NB4 (cell line): ENCODE measurements around the gene COBL.

Source experiments
- POLR2A ChIP-seq: IDR thresholded peaks from 2 replicates; pipeline ENCODE4 v1.6.1; 2011; ENCODE audit warnings: mild to moderate bottlenecking; ENCODE audit not compliant: insufficient read length; ENCODE audit errors: extremely low read depth
- TF ChIP-seq, protein P1 (sequence below): IDR thresholded peaks from one replicate; pipeline ENCODE4 v1.5.1; 2012; ENCODE audit warnings: low read depth, low read length

DNA sequence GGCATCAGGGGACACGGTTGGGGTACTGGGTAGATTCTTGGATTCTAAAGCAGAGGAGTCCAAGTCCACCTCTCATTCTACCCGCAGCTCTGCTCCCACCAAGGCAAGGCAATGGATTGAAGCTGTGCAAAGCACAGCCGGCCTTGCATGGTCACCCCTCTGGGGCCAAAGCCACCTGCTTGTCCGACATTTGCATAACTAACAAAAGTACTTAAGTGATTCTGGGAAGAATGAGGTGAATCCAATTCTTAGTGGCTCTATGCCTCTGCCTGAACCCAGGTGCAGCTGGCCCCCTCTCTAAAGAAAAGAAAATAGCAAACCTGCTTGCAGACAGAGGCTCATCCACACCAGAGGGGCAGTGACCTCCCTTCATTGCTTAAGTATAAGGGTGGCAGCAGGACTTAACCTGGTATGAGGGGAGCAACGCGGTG, 10.7 kb upstream of the COBL start:
- TF ChIP-seq POLR2A = no peak
- TF ChIP-seq, protein P1, sequence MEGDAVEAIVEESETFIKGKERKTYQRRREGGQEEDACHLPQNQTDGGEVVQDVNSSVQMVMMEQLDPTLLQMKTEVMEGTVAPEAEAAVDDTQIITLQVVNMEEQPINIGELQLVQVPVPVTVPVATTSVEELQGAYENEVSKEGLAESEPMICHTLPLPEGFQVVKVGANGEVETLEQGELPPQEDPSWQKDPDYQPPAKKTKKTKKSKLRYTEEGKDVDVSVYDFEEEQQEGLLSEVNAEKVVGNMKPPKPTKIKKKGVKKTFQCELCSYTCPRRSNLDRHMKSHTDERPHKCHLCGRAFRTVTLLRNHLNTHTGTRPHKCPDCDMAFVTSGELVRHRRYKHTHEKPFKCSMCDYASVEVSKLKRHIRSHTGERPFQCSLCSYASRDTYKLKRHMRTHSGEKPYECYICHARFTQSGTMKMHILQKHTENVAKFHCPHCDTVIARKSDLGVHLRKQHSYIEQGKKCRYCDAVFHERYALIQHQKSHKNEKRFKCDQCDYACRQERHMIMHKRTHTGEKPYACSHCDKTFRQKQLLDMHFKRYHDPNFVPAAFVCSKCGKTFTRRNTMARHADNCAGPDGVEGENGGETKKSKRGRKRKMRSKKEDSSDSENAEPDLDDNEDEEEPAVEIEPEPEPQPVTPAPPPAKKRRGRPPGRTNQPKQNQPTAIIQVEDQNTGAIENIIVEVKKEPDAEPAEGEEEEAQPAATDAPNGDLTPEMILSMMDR = no peak
